Posterior vena cava (tissue), 2 donors: ENCODE results near the gene EIF2S1. TPM values are rescaled to one million over a fixed set of nuclear protein-coding genes. Genes with fewer than 3 reads are reported as not detected.
"Not testable (repeated sequence)": the region's sequence is repeated elsewhere in the genome, so short reads cannot be mapped to it uniquely, and the experiment has no call there.

Experiments used
- DNase-seq: peaks from one replicate; pipeline ENCODE4 v3.0.0-alpha.2; 2020; ENCODE audit warnings: low spot score
- intact Hi-C, 2 donors: fragments of 100-400 bp; cut with DNase I; formaldehyde crosslinking; loops; one replicate each; pipeline versions ENCODE4 v1.14.1 to v1.14.2; 2022 to 2023
- total RNA-seq, 2 donors: library from RNA; stranded (reverse); fragmentation: NEBNext Ultra II Directional; extraction: Animal tissue kit (Norgen Biotek cat#: 25700); gene quantifications; one replicate each; pipeline ENCODE4 v1.2.1, GENCODE V29; 2021
- donor health status: DM: yes; HTN: yes; CAD: no.
- donor health status: DM: yes; HTN: yes; CAD: no.

The EIF2S1 gene
- total RNA-seq, 2 donors from 2014 or later: 55.5 to 56.3 TPM

DNA sequence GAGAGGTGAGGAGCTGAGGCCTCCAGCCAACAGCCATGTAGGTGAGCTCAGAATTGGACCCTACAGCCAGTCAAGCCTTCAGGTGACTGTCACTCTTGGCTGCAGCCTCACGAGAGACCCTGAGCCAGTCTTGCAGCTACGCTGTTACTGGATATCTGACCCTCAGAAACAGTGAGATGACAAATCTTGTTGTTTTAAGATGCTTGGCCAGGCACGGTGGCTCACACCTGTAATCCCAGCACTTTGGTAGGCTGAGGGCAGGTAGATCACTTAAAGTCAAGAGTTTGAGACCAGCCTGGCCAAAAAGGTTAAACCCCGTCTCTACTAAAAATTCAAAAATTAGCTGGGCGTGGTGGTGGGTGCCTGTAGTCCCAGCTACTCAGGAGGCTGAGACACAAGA, 45.6 kb downstream of the EIF2S1 start:
- intact Hi-C loops: no loop called here
- DNase-seq: peak; percentile 4

DNA sequence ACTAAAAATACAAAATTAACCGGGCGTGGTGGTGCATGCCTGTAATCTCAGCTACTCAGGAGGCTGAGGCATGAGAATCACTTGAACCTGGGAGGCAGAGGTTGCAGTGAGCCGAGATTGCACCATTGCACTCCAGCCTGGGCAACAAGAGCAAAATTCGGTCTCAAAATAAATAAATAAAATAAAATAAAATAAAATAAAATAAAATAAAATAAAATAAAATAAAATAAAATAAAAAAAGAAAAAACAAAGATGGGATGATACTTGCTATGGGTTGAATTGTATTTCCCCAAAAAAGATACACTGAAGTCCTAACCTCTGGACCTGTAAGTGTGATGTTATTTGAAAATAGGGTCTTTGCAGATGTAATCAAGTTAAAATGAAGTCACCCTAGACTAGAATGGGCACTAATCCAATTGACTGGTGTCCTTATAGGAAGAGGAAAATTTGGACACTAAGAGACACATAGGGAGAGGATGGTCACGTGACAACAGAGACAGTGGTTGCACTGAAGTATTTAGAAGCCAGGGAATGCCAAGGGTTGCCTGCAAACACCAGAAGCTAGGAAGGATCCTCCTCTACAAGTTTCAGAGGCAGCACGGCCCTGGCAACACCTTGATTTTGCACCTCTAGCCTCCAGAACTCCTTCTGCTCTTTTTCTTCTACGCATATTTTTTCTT, 48.1 kb downstream of the EIF2S1 start:
- intact Hi-C loops, DNase-seq: not testable (repeated sequence)

DNA sequence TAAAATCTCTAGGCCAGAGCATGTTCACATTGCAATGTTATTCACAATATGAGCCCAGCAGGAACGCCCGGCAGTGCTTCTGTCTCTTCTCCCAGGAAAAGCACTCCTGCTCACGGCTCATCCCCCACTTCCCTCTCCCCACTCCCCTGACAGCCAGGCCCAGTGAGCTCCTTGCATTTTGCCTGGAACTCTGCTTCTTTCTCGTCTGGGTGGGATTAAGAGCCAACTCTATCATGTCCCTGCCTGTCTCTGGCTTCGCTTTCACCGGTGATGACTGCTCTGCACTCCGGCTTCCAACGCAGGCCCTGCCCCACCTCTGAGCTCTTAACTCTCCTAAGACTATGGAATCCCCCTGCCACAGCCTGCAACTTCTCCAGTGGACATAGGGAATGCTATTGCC, 49.3 kb downstream of the EIF2S1 start:
- intact Hi-C loops: no loop called here
- DNase-seq: peak; percentile 35

DNA sequence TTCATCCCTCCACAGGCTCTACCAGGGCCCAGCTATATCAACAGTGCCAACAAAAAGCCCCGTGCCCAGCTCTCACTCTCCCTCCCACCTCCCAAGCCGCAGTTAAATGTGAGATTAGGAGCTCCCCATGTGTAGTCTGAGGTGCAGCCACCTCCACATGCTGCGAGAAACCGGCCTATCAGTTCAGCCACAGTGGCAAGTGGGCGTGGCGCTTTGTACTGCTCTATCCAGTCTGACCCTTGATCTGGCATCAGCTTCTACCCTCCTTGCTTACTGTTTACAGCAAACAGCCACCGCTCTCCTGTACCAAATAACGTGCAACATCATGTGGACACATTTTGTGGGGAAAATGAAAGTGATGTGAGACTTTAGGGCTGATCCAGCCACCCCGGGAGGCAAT, 50.2 kb downstream of the EIF2S1 start:
- peak; percentile 58 for DNase-seq
- intact Hi-C loops: no loop called here

DNA sequence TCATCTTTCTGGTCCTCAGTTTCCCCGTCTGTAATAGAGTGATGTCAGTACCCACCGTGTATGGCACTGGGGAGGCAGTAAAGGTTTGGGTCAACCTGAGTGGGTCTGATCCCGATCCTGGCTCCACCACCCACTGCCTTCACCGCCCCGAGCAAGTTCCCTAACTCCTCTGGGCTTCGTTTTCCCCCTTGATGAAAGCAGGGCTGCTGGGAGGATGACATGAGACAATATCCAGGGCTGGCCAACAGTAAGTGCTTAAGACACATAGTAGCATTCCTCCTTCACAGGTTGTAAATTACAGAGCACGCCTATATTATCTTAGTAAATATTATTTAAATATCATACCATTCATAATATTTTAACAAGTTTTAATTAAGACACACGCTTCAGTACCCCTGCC, 51.2 kb downstream of the EIF2S1 start:
- intact Hi-C loops: no loop called here
- peak; percentile 25 for DNase-seq

DNA sequence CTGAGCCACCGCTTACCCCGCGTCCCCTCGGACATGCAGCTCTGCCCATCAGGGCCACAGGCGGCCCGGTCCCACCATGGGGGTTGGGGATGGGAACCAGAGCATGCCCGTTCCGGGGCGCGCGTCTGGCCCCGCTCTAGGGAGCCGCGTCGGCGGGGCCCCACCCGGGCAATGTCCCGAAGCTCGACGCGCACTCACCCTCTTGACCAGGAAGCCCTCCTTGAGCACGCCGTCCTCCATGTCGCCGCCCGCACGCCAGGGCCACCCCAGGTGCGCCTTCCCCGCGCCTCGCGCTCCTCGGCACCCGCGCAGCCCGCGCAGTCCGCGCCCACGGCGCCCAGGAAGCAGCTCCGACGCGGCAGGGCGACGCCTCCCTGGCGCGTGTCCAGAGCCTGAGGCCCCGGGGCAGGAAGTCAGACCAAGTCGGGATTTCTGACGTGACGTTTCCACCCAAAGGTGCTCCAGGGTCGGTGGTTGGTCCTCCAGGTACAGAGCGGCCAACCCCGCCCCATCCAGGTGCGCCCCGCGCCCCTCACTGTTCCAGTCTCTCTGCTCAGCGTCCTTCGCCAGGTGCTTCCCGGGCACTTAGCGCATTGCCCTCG, 51.8 kb downstream of the EIF2S1 start, which contains the start of gene PLEK2:
Gene PLEK2 (minus strand): TSS at position 346 of the 602 bp plus-strand sequence. CDS start 106 bp downstream, at position 240.
- DNase-seq: peak; percentile 81
- intact Hi-C loops: no loop called here

DNA sequence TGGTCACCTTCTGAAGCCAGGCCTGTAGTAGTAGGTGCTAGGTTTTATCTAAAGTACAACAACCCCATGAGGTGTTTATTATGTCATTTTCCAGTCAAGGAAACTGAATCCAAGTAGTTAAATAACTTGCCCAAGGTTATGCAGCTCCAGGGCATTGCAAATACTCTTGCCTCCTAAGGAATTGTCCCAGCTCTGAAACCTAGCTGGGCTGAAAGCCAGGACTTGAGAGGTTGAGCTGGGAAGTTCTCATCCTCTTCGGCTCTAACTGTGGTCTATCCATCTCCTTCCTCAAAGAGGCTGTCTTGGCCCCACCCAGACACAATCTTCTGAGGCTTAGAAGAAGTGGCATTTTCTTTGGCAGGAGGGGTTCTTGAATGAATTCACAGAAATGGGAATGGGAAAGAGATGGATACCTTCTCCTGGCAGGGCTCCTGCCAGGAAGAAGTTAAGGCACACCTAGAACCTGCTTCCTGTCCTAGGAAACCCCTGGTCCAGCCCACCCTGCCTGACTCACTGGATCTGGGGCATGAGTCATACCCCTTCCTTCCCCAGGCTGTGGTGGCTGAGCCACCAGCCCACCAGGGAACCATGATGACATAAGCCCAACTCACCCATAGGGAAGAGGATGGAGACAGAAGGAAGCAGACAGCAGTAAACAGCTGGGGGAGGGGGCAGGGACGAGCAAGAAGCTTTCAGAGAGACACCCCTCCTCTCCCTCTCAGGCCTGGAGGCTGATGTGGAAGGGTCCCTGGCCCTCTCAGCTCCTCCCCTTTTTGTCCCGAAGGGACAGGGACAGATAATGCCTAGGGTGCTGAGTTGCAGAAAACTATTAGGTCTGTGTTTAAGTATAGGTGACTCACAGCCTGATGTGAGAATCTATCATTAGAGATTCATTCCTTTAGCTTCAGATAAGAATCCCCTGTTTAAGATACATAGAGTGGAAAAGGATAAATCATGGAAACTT, 54.0 kb downstream of the EIF2S1 start:
- DNase-seq: peak; percentile 79
- intact Hi-C loops: no loop called here

DNA sequence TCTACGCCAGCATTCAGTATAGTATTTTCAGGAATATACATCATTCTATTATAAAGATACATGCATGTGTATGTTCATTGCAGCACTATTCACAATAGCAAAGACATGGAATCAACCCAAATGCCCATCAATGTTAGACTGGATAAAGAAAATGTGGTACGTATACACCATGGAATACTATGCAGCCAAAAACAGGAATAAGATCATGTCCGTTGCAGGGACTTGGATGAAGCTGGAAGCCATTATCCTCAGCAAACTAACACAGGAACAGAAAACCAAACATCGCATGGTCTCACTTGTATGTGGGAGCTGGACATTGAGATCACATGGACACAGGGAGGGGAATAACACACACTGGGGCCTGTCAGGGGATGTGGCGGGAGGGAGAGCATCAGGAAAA, 55.5 kb downstream of the EIF2S1 start:
- not testable (repeated sequence) for DNase-seq
- intact Hi-C loops: loop anchor here in 1 of 2 donors (1.0 kb wide), 1 partner anchor 157 kb away; no protein-coding TSS in a partner anchor

DNA sequence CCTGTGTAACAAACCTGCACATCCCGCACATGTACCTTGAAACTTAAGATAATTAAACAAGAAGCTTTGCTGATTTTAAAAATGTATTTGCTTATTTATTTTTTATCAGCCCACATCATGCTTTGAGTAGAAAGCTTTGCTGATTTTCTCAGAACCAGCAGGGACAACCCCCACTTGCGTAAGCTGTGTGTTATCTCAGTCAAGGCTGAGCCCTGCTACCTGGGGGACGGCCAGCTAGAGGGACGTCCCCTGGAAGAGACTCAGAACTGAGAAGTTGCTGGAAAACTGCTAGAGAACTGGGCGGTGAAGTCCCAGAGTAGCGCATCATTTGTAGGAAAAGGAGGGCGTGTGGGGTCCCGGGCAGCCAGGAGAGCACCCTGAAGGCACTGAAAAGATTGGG, 56.0 kb downstream of the EIF2S1 start:
- intact Hi-C loops: no loop called here
- DNase-seq: peak; percentile 51

DNA sequence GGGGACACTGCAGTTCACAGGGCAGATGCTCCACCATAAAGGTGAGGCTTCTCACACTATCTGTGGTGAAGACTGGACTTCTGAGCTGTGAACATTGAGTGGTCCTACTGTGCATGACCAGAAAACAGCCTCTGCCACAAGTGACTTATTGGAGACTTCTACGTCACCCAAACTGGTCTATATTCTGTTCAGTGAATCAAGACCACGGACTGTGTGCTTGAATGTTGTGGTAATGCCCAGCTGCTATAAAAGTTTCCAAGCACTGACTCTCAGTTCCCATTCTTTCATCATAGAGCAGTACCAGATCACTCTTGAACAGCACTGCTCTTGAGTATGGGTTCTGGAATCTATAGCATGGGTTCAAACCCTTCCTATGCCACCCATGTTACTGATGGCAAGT, 56.7 kb downstream of the EIF2S1 start:
- no peak for DNase-seq
- intact Hi-C loops: no loop called here

DNA sequence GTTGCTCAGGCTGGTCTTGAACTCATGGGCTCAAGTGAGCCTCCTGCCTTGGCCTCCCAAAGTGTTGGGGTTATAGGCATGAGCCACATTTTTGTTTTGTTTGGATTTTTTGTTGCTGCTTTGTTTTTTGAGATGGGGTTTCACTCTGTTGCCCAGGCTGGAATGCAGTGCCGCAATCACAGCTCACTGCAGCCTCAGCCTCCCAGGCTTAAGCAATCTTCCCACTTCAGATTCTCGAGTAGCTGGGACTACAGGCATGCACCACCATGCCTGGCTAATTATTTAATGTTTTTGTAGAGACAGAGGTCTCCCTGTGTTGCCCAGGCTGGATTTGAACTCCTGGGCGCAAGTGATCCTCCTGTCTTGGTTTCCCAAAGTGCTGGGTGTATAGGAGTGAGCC, 57.5 kb downstream of the EIF2S1 start:
- peak; percentile 9 for DNase-seq
- intact Hi-C loops: no loop called here

DNA sequence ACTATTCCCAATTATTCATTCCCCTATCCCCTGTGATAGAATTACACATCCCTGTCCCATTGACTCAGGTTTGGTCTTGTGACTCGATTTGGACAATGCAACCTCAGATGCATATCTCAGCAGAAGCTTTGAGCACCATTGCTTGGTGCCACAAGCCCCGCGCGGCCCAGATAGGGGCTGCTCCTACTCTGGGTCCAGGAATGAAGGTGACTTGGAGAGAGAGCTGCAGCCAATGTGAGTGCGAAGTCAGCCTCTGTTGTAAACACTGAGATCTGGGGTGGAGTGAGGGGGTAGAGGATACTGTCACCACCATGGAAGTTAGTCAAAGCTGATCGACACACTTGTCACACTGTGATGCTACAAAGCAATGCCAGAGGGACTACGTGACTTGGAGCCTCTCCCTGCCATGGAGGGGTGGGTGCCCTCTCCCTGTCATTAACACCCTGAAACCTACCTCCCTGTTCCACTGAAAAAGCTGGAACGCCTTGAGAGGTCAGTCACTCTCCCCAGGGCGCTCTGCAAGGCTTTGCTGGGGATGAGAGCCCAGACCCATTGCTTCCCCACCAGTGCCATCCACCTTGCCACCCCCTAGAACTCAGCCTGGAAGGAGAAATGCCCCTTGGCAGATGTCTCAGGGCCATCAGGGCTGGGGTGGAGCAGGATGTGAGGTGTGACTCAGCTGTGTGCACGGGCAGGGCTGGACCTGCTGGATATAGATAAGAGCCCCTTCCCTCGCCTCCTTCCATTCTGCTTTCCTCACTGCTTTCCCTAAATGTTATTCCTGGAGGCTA, 58.5 kb downstream of the EIF2S1 start:
- peak; percentile 72 for DNase-seq
- intact Hi-C loops: no loop called here

DNA sequence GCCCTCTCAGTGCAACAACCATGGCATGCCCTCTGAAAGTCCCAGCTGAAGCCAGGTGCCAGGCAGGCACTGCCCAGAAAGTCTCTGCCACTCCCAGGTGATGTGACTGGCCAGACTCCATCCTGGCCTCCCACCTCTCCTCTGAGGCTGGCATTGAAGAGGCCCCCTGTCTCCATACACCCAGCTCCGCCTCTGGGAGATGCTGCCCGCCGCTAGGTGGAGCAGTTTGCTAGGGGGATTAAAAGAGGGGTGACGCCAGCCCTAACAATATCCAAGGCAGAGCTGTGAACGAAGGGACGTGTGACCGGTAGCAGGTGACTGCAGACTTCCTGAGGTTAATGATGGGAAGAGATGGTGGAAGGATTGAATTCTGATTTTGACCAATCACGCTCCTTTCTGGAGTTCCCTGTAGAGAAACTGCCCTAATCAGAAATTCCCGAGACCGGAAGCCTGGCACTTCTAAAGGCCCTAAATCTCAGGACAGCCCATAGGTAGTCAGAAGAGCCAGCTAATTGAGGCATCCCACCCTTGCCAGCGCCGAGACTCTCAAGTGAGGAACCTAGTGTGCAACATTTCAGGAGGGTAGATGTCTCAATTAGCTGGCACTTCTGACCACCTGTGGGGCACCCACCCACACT, 60.1 kb downstream of the EIF2S1 start:
- peak; percentile 73 for DNase-seq
- intact Hi-C loops: no loop called here

DNA sequence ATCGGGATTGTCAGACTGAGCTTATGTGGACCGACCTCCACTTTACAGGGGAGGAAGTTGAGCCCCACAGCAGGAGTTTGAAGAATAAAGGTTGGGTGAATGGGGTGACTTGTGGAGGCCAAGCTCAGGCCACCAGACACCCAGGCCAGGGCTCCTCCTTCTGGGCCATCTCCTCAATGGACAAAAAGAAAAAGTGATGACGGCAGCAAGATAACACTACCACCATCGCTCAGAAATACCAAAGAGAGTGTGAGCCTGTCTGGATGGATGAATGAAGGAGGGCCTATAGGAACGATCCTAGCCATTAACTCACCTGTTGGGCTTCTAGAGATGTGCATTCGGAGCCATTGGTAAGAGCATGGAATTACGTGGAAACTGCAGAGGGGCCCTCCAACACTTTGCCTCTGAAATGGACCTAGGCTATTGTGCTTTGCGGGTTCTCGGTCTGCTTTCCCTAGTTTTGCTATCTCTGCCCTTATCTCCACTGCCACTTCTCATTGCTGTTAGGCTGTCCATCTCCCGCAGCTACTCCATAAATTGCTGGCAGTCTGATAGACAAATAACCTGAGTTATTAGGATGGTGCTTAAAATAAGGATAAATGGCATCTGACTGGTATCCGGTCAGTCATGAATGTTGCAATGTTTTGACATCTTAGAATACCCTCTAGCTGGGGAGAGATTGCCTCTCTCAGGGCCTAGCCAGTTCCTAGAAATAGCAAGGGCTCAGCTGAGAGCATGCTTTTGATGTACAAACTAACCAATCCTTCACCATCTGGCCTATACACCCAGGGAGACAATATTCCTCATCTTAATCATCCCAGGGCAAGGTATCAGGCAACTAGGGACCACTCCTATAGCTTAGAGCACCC, 61.5 kb downstream of the EIF2S1 start:
- intact Hi-C loops: no loop called here
- peak; percentile 12 for DNase-seq

DNA sequence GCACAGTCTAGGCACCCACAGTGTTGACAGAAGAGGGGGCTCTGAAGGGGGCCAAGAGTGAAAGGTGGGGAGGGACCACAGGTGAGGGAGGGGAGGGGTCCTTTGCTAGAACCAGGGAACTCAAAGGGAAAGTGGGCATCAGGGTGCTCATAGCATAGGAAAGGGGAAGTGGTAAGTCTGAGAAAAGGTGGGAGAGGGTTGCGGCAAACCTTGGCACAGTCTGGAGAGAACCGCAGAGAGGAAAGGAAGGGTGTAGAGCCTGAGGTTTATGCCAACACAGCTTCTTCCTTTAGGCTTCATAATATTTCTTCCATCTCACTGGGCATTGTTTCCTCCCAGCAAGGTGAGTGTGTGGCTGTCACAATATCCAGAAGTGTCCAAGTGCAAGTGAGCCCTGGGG, 63.3 kb downstream of the EIF2S1 start:
- intact Hi-C loops: no loop called here
- peak; percentile 30 for DNase-seq

DNA sequence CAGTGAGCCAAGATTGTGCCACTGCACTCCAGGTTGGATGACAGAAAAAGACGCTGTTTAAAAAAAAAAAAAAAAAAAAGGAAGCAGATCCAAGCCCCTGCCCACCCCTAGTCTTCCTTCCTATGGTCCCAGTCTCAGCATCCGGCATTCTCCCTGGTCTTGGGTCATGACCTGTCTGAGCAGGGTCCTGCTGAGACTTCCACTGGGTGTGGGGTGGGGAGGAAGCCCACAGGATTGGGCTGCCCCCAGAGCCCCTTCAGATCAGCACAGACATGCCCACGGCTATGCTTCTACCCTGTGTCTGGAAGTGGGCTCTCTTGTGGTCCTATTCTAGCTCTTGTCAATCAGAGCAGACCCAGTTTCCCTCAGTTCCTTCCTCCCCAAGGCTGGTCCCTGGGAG, 64.4 kb downstream of the EIF2S1 start:
- DNase-seq: peak; percentile 26
- intact Hi-C loops: no loop called here

DNA sequence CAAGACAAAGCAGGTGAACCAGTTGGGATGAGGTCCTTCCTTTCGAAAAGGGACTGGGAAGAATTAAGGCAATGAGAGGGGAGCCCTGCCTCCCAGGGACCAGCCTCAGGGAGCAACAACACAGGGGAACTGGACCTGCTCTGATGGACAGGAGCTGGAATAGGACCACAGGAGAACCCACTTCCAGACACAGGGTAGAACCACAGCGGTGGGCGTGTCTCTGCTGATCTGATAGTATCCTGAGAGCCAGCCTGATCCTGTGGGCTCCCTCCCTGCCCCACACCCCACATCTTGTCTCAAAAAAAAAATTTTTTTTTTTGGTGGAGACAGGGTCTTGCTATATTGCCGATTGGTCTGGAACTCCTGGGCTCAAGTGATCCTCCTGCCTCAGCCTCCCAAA, 65.5 kb downstream of the EIF2S1 start:
- DNase-seq: peak; percentile 77
- intact Hi-C loops: loop anchor here (5.0 kb wide), 3 partner anchors 142 to 1417 kb away; no protein-coding TSS in a partner anchor

DNA sequence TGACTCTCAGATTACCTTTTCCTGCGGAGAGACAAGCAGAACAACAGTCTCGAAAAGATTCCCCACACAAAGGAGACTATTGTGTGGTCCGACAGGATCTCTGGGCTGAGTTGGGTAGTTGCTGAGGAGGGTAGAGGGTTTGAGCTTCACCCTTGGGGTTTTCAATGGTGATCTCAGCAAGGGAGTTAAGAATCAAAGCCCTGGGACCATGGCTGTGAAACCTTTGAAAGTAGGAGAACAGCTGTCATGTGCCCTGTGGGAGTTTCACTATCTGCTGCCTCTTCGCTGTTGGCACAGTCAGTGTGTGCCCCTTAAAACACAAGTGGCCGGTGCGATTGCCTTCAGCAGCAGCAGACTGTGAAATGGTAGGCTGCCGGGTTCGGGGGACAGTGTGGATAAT, 66.0 kb downstream of the EIF2S1 start:
- intact Hi-C loops: loop anchor here (5.0 kb wide), 3 partner anchors 141 to 1416 kb away; no protein-coding TSS in a partner anchor
- DNase-seq: no peak
